Measurements from ENCODE around the gene MPP2. TPM values are rescaled to one million over a fixed set of nuclear protein-coding genes. Genes with fewer than 3 reads are reported as not detected.

The MPP2 gene
- polyA plus RNA-seq, 1 of the 3 experiments (the other 2 are of a cell fraction), result 8.3 TPM

DNA sequence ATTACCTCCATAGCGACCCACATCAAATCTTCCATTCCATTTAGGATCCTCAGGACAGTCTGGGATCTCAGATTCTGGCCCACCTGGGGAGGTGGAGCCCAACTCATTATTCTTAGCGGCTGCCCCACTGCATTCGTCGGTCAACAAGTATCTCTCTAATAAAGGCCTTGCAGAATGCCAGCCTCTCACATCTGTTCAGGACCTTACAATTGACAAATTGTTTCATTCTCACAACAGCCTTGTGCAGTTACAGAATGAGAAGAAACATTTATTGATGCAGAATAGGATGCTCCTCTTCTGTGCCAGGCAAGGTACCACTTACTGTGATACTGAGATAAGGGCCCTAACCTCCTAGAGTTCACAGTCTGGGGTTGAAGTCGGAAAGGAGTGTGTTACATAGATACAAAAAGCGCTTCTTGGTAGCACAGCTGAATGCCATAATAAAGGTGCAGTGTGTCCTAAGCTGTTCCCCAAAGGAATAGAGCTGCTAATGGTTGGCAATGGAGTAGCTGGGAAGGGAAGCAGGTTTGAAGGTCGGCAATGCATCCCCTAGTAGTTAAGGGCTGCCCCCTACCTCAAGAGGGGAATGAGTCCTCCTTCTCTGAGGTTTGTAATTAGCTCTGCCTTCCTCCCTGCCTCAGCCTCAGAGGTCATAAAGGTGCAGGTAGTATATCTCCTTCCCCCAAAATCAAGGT is 2.3 kb upstream of the MPP2 start:
- ChIA-PET POLR2A (no interaction called here), CTCF (interaction anchor here (0.7 to 23.5 kb wide), 28 partner anchors 10 to 436 kb away, joined by 3 to 344 read pairs (median 4); partner anchors contain the start of gene PPY)
- no peaks in the 10 kb centered on the region for H3K9me2 ChIP-seq
- DNase-seq, result no peak
- 73% methylated on average over 7 of the region's 7 CpGs for WGBS (ENCODE audit: low lambda C conversion rate)
- no peak overlapping the region for H3K9ac ChIP-seq
- H3F3A ChIP-seq (replicated peaks; ENCODE audit: insufficient read depth), result peaks cover 9% of the 10 kb centered on the region
- no peaks in the 10 kb centered on the region for H4K20me1 ChIP-seq (ENCODE audit: insufficient read depth)
- H3K27ac ChIP-seq (ENCODE audit: low read depth in 2 of 2, low read length in 1 of 2), result no peak overlapping the region
- peaks cover 7% of the 10 kb centered on the region; the same call in 1 of the 2 replicates for H3K27me3 ChIP-seq (ENCODE audit: insufficient read depth)
- H3K4me2 ChIP-seq, result no peak overlapping the region
- no peak overlapping the region for H2AFZ ChIP-seq (ENCODE audit: low read depth)
- no peak for TF ChIP-seq GABPA (IDR thresholded peaks at IDR 0.05; ENCODE audit: low read depth)
- TF ChIP-seq EZH2phosphoT487 (IDR thresholded peaks at IDR 0.05; ENCODE audit: borderline replicate concordance, low read depth), result no peak
- TF ChIP-seq POLR2AphosphoS5 (IDR thresholded peaks at IDR 0.05; ENCODE audit: low read depth, low read length), result no peak
- TF ChIP-seq EP300 (IDR thresholded peaks at IDR 0.05; ENCODE audit: borderline replicate concordance in 1 of 2, low read depth in 1 of 2, low read length in 1 of 2), result no peak
- no peak for TF ChIP-seq SIN3A (IDR thresholded peaks at IDR 0.05; ENCODE audit: borderline replicate concordance, low read depth, low read length)
- no peak for TF ChIP-seq TEAD4 (IDR thresholded peaks at IDR 0.05; ENCODE audit: borderline replicate concordance, insufficient read depth)
- TF ChIP-seq RAD21 (IDR thresholded peaks at IDR 0.05; ENCODE audit: low read length), result no peak
- TF ChIP-seq NFIC (IDR thresholded peaks at IDR 0.05; ENCODE audit: borderline replicate concordance), result no peak
- no peak for TF ChIP-seq JUND (IDR thresholded peaks at IDR 0.05)
- TF ChIP-seq MXI1 (IDR thresholded peaks at IDR 0.05; ENCODE audit: low read depth, low read length), result no peak
- TF ChIP-seq FOXJ3 (CRISPR knock-in tag; IDR thresholded peaks at IDR 0.05), result no peak
- no peak for TF ChIP-seq CHD2 (IDR thresholded peaks at IDR 0.05; ENCODE audit: low read length, partially characterized antibody)
- TF ChIP-seq SMC3 (IDR thresholded peaks at IDR 0.05; ENCODE audit: low read depth, low read length), result no peak
- TF ChIP-seq, protein P1, sequence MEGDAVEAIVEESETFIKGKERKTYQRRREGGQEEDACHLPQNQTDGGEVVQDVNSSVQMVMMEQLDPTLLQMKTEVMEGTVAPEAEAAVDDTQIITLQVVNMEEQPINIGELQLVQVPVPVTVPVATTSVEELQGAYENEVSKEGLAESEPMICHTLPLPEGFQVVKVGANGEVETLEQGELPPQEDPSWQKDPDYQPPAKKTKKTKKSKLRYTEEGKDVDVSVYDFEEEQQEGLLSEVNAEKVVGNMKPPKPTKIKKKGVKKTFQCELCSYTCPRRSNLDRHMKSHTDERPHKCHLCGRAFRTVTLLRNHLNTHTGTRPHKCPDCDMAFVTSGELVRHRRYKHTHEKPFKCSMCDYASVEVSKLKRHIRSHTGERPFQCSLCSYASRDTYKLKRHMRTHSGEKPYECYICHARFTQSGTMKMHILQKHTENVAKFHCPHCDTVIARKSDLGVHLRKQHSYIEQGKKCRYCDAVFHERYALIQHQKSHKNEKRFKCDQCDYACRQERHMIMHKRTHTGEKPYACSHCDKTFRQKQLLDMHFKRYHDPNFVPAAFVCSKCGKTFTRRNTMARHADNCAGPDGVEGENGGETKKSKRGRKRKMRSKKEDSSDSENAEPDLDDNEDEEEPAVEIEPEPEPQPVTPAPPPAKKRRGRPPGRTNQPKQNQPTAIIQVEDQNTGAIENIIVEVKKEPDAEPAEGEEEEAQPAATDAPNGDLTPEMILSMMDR (IDR thresholded peaks at IDR 0.05), result no peak
- TF ChIP-seq, protein P2, sequence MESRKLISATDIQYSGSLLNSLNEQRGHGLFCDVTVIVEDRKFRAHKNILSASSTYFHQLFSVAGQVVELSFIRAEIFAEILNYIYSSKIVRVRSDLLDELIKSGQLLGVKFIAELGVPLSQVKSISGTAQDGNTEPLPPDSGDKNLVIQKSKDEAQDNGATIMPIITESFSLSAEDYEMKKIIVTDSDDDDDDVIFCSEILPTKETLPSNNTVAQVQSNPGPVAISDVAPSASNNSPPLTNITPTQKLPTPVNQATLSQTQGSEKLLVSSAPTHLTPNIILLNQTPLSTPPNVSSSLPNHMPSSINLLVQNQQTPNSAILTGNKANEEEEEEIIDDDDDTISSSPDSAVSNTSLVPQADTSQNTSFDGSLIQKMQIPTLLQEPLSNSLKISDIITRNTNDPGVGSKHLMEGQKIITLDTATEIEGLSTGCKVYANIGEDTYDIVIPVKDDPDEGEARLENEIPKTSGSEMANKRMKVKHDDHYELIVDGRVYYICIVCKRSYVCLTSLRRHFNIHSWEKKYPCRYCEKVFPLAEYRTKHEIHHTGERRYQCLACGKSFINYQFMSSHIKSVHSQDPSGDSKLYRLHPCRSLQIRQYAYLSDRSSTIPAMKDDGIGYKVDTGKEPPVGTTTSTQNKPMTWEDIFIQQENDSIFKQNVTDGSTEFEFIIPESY (IDR thresholded peaks at IDR 0.05; ENCODE audit: borderline replicate concordance, low read depth), result no peak
- no peak for TF ChIP-seq NRF1 (IDR thresholded peaks at IDR 0.05; ENCODE audit: low read depth, low read length)
- TF ChIP-seq, protein P3, sequence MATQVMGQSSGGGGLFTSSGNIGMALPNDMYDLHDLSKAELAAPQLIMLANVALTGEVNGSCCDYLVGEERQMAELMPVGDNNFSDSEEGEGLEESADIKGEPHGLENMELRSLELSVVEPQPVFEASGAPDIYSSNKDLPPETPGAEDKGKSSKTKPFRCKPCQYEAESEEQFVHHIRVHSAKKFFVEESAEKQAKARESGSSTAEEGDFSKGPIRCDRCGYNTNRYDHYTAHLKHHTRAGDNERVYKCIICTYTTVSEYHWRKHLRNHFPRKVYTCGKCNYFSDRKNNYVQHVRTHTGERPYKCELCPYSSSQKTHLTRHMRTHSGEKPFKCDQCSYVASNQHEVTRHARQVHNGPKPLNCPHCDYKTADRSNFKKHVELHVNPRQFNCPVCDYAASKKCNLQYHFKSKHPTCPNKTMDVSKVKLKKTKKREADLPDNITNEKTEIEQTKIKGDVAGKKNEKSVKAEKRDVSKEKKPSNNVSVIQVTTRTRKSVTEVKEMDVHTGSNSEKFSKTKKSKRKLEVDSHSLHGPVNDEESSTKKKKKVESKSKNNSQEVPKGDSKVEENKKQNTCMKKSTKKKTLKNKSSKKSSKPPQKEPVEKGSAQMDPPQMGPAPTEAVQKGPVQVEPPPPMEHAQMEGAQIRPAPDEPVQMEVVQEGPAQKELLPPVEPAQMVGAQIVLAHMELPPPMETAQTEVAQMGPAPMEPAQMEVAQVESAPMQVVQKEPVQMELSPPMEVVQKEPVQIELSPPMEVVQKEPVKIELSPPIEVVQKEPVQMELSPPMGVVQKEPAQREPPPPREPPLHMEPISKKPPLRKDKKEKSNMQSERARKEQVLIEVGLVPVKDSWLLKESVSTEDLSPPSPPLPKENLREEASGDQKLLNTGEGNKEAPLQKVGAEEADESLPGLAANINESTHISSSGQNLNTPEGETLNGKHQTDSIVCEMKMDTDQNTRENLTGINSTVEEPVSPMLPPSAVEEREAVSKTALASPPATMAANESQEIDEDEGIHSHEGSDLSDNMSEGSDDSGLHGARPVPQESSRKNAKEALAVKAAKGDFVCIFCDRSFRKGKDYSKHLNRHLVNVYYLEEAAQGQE (IDR thresholded peaks at IDR 0.05; ENCODE audit: low read depth, low read length), result no peak
- TF ChIP-seq ELF1 (IDR thresholded peaks at IDR 0.05), result no peak
- no peaks in the 10 kb centered on the region for H3K36me3 ChIP-seq (replicated peaks in 1 of 2; ENCODE audit: control insufficient read depth in 1 of 2, insufficient read depth in 2 of 2, low read length in 1 of 2)
- H3K4me1 ChIP-seq (ENCODE audit: control insufficient read depth in 1 of 2, insufficient read depth in 2 of 2, low read depth in 1 of 2, low read length in 1 of 2), result peaks cover 9 to 23% of the 10 kb centered on the region in 2 experiments; a peak in 2 of 4 replicates
- no peaks in the 10 kb centered on the region for H3K9me3 ChIP-seq
- H3K4me3 ChIP-seq (ENCODE audit: low read depth in 2 of 2, low read length in 1 of 2), result no peak overlapping the region; a peak in 1 of 4 replicates
- H3K79me2 ChIP-seq (ENCODE audit: insufficient read depth), result no peaks in the 10 kb centered on the region

Measured in SK-N-SH (cell line).